ENCODE results near the gene KLHL30.

GRCh38 chr2:238142382-238143205 is 4.1 kb downstream of the KLHL30 start:
- TF ChIP-seq CTCF (IDR thresholded peaks at IDR 0.05) (no peak), POLR2A (IDR thresholded peaks at IDR 0.05) (no peak), POLR2AphosphoS5 (IDR thresholded peaks at IDR 0.05) (no peak)

Measured in breast epithelium (tissue), 3 donors.